Measurements from ENCODE around the gene CCT2. TPM values are rescaled to one million over a fixed set of nuclear protein-coding genes. Genes with fewer than 3 reads are reported as not detected.

The CCT2 gene
- total and polyA plus RNA-seq, 4 experiments from 2014 or later, result 92.6 to 146 (median 122) TPM

- no peaks in the 10 kb centered on the region for H3K4me1 ChIP-seq (ENCODE audit: insufficient read depth, low read length)
- POLR2A ChIA-PET (ENCODE audit: partially characterized antibody), result no interaction called here
- DNase-seq, result no peak
Observed at GRCh38 chr12:69630191-69630590, 44.9 kb downstream of the CCT2 start.

GRCh38 chr12:69633061-69633460 is 47.8 kb downstream of the CCT2 start:
- POLR2A ChIA-PET (ENCODE audit: partially characterized antibody), result no interaction called here
- H3K27me3 Mint-ChIP-seq, result no peaks in the 10 kb centered on the region
- peak overlapping the region in 1 of 7 donors; percentile 25 for H3K27ac Mint-ChIP-seq

More at GRCh38 chr12:69630191-69630590, 44.9 kb downstream of the CCT2 start:
- Histone ChIP-seq H3K27ac (ENCODE audit: low read depth, low read length) (no peak overlapping the region), H3K36me3 (ENCODE audit: insufficient read depth, low read length) (no peaks in the 10 kb centered on the region), H3K27me3 (ENCODE audit: insufficient read depth, low read length) (no peaks in the 10 kb centered on the region), H3K9me3 (ENCODE audit: control insufficient read depth in 1 of 2, low read length in 2 of 2) (no peaks in the 10 kb centered on the region), H3K4me3 (ENCODE audit: low read length in 2 of 2) (no peak overlapping the region)
- no peak overlapping the region for H3K4me3 Mint-ChIP-seq
- CTCF ChIA-PET (ENCODE audit: partially characterized antibody), result no interaction called here
- H3K27me3 Mint-ChIP-seq, result peaks cover 0 to 2% of the 10 kb centered on the region in 2 donors
- intact Hi-C loops (cut with micrococcal nuclease), result no loop called here
- no peak overlapping the region for H3K27ac Mint-ChIP-seq
- H3K36me3 Mint-ChIP-seq, result no peaks in the 10 kb centered on the region
- H3K4me1 Mint-ChIP-seq, result peaks cover 0 to 4% (median 0%) of the 10 kb centered on the region in 4 donors
- peaks cover 0 to 2% (median 0%) of the 10 kb centered on the region in 8 donors for H3K9me3 Mint-ChIP-seq

GRCh38 chr12:69639400-69640016 is 54.2 kb downstream of the CCT2 start:
- no peaks in the 10 kb centered on the region for H3K36me3 Mint-ChIP-seq
- CTCF ChIA-PET (ENCODE audit: partially characterized antibody), result interaction anchor here (0.7 to 7.3 kb wide), 25 partner anchors 8 to 485 kb away, joined by 3 to 108 read pairs (median 4); partner anchors contain the start of genes CCT2 and LRRC10
- no peaks in the 10 kb centered on the region for H3K36me3 ChIP-seq (ENCODE audit: insufficient read depth, low read length)
- H3K4me3 Mint-ChIP-seq, result no peak overlapping the region
- H3K9me3 Mint-ChIP-seq, result no peaks in the 10 kb centered on the region
- no peak overlapping the region for H3K27ac ChIP-seq (ENCODE audit: low read depth, low read length)
- H3K27me3 Mint-ChIP-seq, result no peaks in the 10 kb centered on the region
- peak; percentile 40 to 53 (median 46) for DNase-seq
- H3K4me3 ChIP-seq (ENCODE audit: low read length in 2 of 2), result no peak overlapping the region
- POLR2A ChIA-PET (ENCODE audit: partially characterized antibody), result no interaction called here
- no peaks in the 10 kb centered on the region for H3K9me3 ChIP-seq (ENCODE audit: control insufficient read depth in 1 of 2, low read length in 2 of 2)
- no peaks in the 10 kb centered on the region for H3K4me1 ChIP-seq (ENCODE audit: insufficient read depth, low read length)
- peak overlapping the region in 1 of 7 donors; percentile 59 for H3K27ac Mint-ChIP-seq
- H3K27me3 ChIP-seq (ENCODE audit: insufficient read depth, low read length), result no peaks in the 10 kb centered on the region
- intact Hi-C loops (cut with micrococcal nuclease), result loop anchor here (1.0 kb wide), 2 partner anchors 348 to 485 kb away; no protein-coding TSS in a partner anchor
- peaks cover 0 to 2% (median 0%) of the 10 kb centered on the region in 4 donors for H3K4me1 Mint-ChIP-seq

More at GRCh38 chr12:69633061-69633460, 47.8 kb downstream of the CCT2 start:
- CTCF ChIA-PET (ENCODE audit: partially characterized antibody), result no interaction called here
- Mint-ChIP-seq H3K4me1 (peaks cover 0 to 4% (median 0%) of the 10 kb centered on the region in 4 donors), H3K9me3 (peaks cover 0 to 2% (median 0%) of the 10 kb centered on the region in 8 donors), H3K36me3 (no peaks in the 10 kb centered on the region), H3K4me3 (no peak overlapping the region)
- Histone ChIP-seq H3K4me1 (ENCODE audit: insufficient read depth, low read length) (no peaks in the 10 kb centered on the region), H3K27me3 (ENCODE audit: insufficient read depth, low read length) (no peaks in the 10 kb centered on the region), H3K9me3 (ENCODE audit: control insufficient read depth in 1 of 2, low read length in 2 of 2) (no peaks in the 10 kb centered on the region), H3K4me3 (ENCODE audit: low read length in 2 of 2) (no peak overlapping the region), H3K36me3 (ENCODE audit: insufficient read depth, low read length) (no peaks in the 10 kb centered on the region), H3K27ac (ENCODE audit: low read depth, low read length) (no peak overlapping the region)
- intact Hi-C loops (cut with micrococcal nuclease), result no loop called here
- no peak for DNase-seq

GRCh38 chr12:69641546-69641945 is 56.3 kb downstream of the CCT2 start:
- Mint-ChIP-seq H3K27me3 (peaks cover 0 to 1% of the 10 kb centered on the region in 2 donors), H3K4me1 (peaks cover 0 to 2% (median 0%) of the 10 kb centered on the region in 4 donors), H3K27ac (no peak overlapping the region), H3K4me3 (no peak overlapping the region), H3K36me3 (no peaks in the 10 kb centered on the region), H3K9me3 (no peaks in the 10 kb centered on the region)
- intact Hi-C loops (cut with micrococcal nuclease), result no loop called here
- Histone ChIP-seq H3K27ac (ENCODE audit: low read depth, low read length) (no peak overlapping the region), H3K4me1 (ENCODE audit: insufficient read depth, low read length) (no peaks in the 10 kb centered on the region), H3K36me3 (ENCODE audit: insufficient read depth, low read length) (no peaks in the 10 kb centered on the region), H3K27me3 (ENCODE audit: insufficient read depth, low read length) (no peaks in the 10 kb centered on the region), H3K9me3 (ENCODE audit: control insufficient read depth in 1 of 2, low read length in 2 of 2) (no peaks in the 10 kb centered on the region), H3K4me3 (ENCODE audit: low read length in 2 of 2) (no peak overlapping the region)
- POLR2A ChIA-PET (ENCODE audit: partially characterized antibody), result no interaction called here
- no peak for DNase-seq
- CTCF ChIA-PET (ENCODE audit: partially characterized antibody), result interaction anchor here (0.7 to 7.3 kb wide), 7 partner anchors 9 to 485 kb away, joined by 3 to 108 read pairs (median 14); no protein-coding TSS in a partner anchor

- POLR2A ChIA-PET (ENCODE audit: partially characterized antibody), result no interaction called here
- H3K27me3 Mint-ChIP-seq, result peaks cover 1 to 2% of the 10 kb centered on the region in 2 donors
Observed at GRCh38 chr12:69642531-69642930, 57.3 kb downstream of the CCT2 start.

GRCh38 chr12:69644511-69644910 is 59.3 kb downstream of the CCT2 start:
- H3K4me3 Mint-ChIP-seq, result no peak overlapping the region
- Histone ChIP-seq H3K36me3 (ENCODE audit: insufficient read depth, low read length) (no peaks in the 10 kb centered on the region), H3K27me3 (ENCODE audit: insufficient read depth, low read length) (no peaks in the 10 kb centered on the region), H3K27ac (ENCODE audit: low read depth, low read length) (no peak overlapping the region), H3K4me1 (ENCODE audit: insufficient read depth, low read length) (no peaks in the 10 kb centered on the region), H3K4me3 (ENCODE audit: low read length in 2 of 2) (no peak overlapping the region), H3K9me3 (ENCODE audit: control insufficient read depth in 1 of 2, low read length in 2 of 2) (no peaks in the 10 kb centered on the region)
- peaks cover 7 to 8% of the 10 kb centered on the region in 2 donors for H3K27me3 Mint-ChIP-seq
- no peak overlapping the region for H3K27ac Mint-ChIP-seq
- H3K9me3 Mint-ChIP-seq, result no peaks in the 10 kb centered on the region
- peaks cover 0 to under 1% (median 0%) of the 10 kb centered on the region in 4 donors for H3K4me1 Mint-ChIP-seq
- ChIA-PET POLR2A (ENCODE audit: partially characterized antibody) (no interaction called here), CTCF (ENCODE audit: partially characterized antibody) (interaction anchor here (1.4 to 2.3 kb wide), 2 partner anchors 287 to 354 kb away, joined by 5 to 6 read pairs; no protein-coding TSS in a partner anchor)
- intact Hi-C loops (cut with micrococcal nuclease), result no loop called here
- DNase-seq, result no peak
- no peaks in the 10 kb centered on the region for H3K36me3 Mint-ChIP-seq

More at GRCh38 chr12:69642531-69642930, 57.3 kb downstream of the CCT2 start:
- no peaks in the 10 kb centered on the region for H3K27me3 ChIP-seq (ENCODE audit: insufficient read depth, low read length)
- Mint-ChIP-seq H3K36me3 (no peaks in the 10 kb centered on the region), H3K27ac (peak overlapping the region in 1 of 7 donors; percentile 41), H3K9me3 (no peaks in the 10 kb centered on the region), H3K4me1 (peaks cover 0 to 2% (median 0%) of the 10 kb centered on the region in 4 donors), H3K4me3 (no peak overlapping the region)
- CTCF ChIA-PET (ENCODE audit: partially characterized antibody), result interaction anchor here (2.3 to 7.3 kb wide), 3 partner anchors 8 to 352 kb away, joined by 5 to 108 read pairs (median 34); no protein-coding TSS in a partner anchor
- intact Hi-C loops (cut with micrococcal nuclease), result no loop called here
- no peak for DNase-seq
- H3K9me3 ChIP-seq (ENCODE audit: control insufficient read depth in 1 of 2, low read length in 2 of 2), result no peaks in the 10 kb centered on the region
- H3K4me3 ChIP-seq (ENCODE audit: low read length in 2 of 2), result no peak overlapping the region
- no peaks in the 10 kb centered on the region for H3K36me3 ChIP-seq (ENCODE audit: insufficient read depth, low read length)
- H3K4me1 ChIP-seq (ENCODE audit: insufficient read depth, low read length), result no peaks in the 10 kb centered on the region
- no peak overlapping the region for H3K27ac ChIP-seq (ENCODE audit: low read depth, low read length)

- H3K27me3 Mint-ChIP-seq, result peaks cover 7 to 8% of the 10 kb centered on the region in 2 donors
- no peaks in the 10 kb centered on the region for H3K27me3 ChIP-seq (ENCODE audit: insufficient read depth, low read length)
- H3K4me1 ChIP-seq (ENCODE audit: insufficient read depth, low read length), result no peaks in the 10 kb centered on the region
- ChIA-PET POLR2A (ENCODE audit: partially characterized antibody) (no interaction called here), CTCF (ENCODE audit: partially characterized antibody) (interaction anchor here (1.4 to 2.3 kb wide), 2 partner anchors 287 to 354 kb away, joined by 5 to 6 read pairs; no protein-coding TSS in a partner anchor)
- intact Hi-C loops (cut with micrococcal nuclease), result no loop called here
- no peaks in the 10 kb centered on the region for H3K9me3 Mint-ChIP-seq
- H3K27ac Mint-ChIP-seq, result no peak overlapping the region
- no peak overlapping the region for H3K4me3 ChIP-seq (ENCODE audit: low read length in 2 of 2)
- no peak overlapping the region for H3K27ac ChIP-seq (ENCODE audit: low read depth, low read length)
- DNase-seq, result no peak
- no peak overlapping the region for H3K4me3 Mint-ChIP-seq
- H3K4me1 Mint-ChIP-seq, result no peaks in the 10 kb centered on the region
- no peaks in the 10 kb centered on the region for H3K9me3 ChIP-seq (ENCODE audit: control insufficient read depth in 1 of 2, low read length in 2 of 2)
- no peaks in the 10 kb centered on the region for H3K36me3 ChIP-seq (ENCODE audit: insufficient read depth, low read length)
- H3K36me3 Mint-ChIP-seq, result no peaks in the 10 kb centered on the region
Observed at GRCh38 chr12:69645031-69645430, 59.8 kb downstream of the CCT2 start.

Data from CD4-positive, alpha-beta memory T cell (primary cell).